Midbrain (tissue), 1 donor: ENCODE measurements around the gene ANTXR1.

Experiments
- DNase-seq: peaks from one replicate; lab custom pipeline; 2025; lab: John Stamatoyannopoulos, UW

Gene ANTXR1

DNA sequence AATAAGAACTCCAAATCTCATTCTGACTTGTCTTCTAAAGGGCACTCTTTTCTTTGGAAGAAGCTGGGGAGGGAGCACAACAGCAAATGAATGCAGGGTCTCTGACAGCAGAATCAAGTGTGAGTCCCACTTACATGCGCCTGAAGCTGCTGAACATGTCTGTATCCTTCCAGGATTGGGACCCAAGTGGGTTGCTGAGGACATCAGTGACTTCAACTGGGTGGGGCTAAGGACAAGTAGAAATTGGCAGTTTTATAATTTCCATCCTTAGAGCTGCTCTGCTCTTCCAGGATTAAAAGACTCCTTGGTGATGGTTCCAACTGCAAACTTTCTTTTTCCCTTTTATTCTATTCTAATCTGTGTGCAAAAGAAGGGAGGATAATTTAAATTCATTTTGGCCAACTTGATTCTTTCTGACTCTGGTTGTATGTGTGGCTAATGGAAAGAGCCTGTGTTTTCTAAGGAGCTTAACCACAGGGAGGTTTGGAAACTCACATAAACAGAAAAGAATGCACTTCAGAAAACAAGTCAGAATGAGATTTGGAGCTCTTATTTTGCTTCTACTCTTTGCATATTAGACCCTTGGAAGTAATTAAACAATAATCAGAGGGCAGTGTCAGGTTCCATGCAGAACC is 20.6 kb downstream of the ANTXR1 start:
- DNase-seq, result no peak

DNA sequence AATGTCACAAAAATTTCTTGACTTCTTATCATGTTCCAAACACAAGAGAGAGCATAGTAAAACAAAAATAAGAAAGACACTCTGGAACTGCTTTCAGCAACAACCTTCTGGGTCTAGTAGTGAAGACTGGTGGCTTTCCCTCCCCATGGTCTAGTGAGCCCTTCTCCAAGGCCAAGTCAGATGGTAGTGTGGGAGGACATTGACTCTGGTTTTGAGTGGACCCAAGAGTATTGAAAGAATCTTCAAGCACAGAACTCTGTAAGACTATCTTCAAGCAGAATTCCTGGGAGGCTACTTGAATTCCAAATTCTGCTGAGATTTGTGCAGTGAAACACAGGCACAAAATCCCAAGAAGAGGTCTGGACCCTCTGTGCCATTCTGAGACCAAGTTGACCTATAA is 21.1 kb downstream of the ANTXR1 start:
- DNase-seq, result no peak

DNA sequence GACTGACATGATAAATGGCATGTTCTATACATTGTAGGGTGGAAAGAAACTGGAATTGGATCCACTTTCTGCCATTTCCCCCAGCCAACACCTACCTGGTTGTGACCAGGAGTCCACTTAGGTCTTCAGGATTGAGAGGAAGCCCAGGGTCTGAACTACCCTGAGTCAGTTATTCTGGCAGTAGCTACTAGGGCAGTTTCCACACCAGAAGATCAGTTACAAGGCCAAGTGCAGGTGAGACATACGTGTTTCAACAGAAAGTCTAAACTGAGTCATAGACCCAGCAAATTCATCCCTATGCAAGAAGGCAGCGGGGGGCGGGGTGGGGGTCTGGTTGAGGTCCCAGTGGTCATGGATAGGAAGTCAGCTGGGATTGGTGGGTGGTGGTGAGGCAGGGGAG is 21.9 kb downstream of the ANTXR1 start:
- no peak for DNase-seq

DNA sequence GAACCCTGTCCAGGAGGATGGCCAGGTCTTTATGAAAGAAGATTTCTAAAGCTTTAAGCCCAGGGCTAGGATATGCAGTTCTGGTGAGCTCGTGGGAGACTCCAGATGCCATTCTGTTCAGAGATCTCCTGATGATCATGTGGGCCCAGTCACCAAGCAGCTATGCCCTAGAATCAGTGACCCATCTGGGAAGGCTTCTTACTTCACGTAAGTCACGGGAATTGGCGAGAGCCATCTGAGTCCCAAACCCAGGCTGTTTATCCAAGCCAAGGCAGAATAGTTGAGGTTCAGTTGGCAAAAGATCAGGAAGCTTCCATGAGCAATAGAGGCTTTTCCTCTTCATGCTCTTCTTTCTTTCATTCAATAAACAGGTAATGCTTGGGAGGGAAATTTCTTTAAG is 23.9 kb downstream of the ANTXR1 start:
- no peak for DNase-seq

DNA sequence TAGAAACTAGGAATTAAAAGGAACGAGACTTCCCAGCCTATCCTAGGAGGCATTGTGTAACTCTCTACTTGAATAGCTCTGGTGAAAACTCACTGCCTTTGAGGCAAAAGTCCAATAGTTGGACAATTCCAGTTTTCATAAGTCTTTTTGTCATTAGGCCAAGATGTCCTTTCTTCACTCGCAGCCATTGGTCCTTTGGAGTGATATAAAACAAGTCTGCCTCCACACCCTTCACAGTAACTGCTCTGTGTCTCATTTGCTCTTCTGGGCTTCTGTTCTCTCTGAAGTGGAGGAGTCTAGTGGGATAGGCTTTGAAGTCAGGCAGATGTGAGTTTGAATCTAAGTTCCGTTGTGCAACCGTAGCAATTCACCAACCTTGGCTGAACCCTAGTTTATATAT is 28.2 kb downstream of the ANTXR1 start:
- DNase-seq, result peak; percentile 28

DNA sequence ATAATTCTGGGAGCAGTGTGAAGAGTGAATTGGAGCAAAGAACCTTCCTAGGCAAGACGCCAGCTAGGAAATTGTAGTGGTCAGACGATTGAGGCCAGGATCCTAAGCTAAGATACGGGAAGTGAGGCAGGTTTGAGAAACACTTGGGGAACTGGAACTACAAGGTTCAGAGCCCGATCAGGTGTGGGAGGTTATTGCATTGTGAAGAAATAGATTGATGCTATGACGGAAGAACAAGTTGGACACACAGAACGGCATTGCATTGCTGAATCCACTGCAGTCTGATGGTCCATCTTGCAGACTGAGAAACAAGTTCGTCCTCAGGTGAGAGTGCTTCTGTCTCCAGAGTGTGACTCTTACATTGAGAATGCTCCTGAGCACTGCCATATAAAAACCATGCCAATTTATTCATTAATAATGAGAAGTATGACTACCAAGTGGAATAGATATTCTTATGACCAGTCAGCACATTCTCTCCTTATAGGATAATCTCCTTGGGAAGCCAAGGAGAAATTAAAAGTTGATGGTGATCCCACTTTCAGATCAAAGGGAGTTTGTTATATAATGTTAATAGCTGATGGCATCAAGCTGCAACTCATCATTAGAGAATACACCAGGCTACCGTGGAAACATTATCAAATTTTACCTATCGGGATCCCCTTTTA is 30.9 kb downstream of the ANTXR1 start:
- DNase-seq, result no peak

DNA sequence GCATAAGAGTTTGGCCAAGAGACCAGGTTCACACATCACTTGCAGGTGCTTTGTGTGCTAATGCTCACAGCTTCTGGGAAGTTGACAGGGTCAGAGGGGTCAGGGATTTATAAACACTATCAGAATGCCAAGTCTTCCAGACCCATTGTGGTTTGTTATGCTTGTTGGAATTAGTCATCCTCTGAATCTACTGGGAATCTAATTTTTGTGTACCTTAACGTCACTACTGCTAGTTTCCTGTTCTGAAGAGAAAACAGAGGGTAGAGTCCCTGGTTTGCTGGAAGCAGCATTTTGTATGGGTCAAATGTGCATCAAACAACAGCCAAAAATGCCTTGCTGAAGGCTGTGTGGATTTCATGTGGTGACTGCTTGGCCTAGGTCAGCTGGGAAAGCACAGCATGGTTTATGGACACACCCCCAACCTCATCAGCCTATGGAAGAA is 33.3 kb downstream of the ANTXR1 start:
- no peak for DNase-seq

DNA sequence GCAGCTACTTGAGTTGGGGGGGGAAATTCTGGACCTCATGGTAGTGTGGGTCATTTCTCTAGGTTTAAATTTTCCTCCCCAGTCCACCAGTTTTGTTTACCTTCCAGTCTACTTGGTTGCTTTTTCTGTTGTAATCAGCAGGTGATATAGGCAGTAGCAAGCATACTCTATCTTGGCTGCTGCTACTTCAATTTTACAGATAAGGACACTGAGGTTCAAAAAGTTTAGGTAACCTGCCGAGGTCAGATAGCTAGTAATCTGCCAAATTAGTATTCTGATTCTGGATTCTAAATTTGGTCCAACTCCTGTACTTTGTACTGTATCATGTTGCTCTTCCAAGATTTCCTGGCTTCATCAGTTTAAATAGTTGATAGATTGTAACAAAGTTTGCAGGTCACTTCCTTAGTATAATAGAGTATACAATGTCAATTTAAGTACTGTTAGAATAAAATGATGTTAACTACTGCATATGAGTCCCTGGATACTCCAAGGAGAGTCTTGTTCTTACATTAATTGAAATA is 34.7 kb downstream of the ANTXR1 start:
- no peak for DNase-seq

DNA sequence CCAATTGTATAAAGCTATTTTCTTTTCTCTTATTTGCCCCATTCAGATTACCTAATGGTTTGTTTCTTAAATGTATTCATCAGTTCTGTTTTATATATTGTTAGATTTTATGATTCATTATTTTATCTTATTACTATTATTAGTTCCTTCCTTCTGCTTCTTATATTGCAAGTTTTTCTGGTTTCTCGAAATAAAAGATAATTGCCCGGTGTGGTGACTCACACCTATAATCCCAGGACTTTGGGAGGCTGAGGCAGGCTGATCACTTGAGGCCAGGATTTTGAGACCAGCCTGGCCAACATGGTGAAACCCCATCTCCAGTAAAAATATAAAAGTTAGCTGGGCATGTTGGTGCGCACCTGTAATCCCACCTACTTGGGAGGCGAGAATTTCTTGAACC is 37.8 kb downstream of the ANTXR1 start:
- no peak for DNase-seq

DNA sequence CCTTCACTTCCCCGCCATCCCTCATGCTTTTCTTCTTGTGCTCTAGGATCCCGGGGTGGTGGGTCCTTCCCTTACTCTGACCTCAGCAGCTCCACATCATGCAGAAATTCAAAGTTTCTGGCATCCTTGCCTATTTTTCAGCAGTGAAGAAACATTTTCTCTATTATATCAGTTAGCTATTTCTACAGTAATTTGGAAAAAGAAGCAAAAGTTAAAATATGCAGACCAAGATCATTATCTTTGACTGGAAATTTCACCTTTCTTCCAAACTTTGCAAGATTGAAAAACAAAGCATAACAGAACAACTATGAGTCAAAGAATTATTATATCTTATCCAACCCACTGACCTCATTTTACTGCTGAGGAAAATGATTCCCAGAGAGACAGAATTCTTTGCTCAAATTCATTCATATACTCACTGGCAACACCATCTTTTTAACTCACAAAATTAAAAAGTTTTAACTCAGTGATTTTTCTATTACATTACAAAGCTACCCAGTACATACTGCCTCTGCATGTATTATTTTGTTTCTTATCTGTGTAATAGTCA is 40.5 kb downstream of the ANTXR1 start:
- DNase-seq, result no peak

DNA sequence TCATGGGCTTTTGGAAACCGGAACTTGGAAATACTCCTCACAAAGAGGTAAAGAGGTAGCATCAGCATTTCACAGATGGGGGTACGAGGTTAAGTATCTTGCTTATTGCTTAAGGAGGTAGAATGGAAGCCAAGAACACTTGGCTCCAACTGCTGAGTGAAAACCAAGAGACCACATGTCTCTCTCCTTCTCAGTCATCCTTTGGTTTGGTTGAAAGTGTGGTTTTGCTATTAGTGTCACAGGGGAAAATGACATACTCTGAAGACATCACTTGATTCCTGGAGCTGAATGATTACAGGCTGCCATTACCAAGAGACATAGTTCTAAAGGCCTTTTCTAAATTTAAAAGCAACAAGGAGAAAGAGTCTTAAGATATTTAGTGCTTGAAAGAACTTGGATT is 41.5 kb downstream of the ANTXR1 start:
- no peak for DNase-seq

DNA sequence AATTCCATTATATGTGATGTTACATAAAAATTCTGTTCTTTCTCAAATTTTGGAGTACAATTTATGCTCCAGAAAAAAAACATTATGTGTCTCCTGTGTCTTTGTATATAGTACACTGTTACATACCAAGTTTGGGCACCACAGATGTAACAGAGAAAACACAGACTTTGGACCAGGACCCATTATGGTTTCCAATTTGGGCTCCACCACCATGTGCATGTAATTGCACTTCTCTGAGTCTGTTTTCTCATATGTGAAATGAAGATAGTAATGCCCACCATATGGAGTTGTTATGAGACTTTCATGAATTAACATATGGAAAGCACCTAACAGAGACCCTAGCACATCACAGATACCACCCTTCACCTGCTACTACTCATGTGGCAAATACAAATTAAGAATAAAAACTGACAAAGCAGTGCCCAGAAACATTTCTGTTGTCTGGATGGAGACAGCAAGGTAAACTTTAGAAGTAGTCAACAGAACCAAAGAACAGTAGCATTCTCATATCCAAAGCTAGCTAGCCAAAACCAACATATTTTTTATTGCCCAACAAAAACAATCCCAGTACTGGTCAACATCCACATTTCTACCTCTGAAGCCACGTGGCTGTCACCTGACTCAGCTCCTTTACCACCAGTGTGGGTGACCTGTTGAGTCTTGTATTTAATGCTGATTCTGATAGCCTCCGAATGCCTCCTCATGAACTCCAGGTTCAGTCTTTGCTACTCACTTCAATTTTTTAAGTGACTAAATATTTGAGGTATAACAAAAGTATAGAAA is 42.9 kb downstream of the ANTXR1 start:
- no peak for DNase-seq

DNA sequence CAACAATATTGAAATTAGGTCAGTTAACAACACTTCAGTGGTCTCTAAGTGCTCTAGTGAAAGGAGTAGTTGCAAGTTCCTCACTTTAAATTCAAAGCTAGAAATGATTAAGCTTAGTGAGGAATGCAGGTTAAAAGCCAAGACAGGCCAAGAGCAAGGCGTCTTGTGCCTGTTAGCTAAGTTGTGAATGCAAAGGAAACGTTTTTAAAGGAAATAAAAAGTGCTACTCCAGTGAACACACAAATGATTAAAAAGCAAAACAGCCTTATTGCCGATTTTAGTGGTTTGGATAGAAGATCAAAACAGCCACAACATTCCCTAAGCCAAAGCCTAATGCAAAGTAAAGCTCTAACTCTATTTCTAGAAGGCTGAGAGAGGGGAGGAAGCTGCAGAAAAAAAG is 44.7 kb downstream of the ANTXR1 start:
- no peak for DNase-seq

DNA sequence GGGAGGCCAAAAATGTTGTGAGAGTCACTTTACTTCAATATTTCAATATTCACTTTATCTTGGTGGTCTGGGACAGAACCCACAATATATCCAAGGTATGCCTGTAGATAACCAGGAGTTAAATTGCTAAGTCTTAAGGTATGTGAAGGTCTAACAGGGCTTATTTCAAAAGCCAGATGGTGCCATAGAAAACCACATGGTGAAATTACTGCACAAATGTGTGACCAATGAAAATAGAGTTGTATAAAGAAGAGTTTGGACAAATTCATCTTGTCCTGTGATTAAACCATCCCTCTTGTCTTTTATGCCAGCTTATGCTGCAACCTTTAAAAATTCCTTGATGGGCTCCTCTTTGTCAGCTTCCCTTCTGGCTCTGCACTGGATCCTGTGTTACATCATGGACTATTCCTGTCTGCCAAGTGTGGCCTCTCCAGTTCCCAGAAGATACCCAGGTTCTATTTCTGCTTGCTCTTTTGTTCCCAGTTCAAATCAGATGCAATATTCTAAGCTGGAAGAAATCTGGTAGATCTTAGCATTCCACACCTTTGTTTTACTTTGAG is 46.8 kb downstream of the ANTXR1 start:
- no peak for DNase-seq

DNA sequence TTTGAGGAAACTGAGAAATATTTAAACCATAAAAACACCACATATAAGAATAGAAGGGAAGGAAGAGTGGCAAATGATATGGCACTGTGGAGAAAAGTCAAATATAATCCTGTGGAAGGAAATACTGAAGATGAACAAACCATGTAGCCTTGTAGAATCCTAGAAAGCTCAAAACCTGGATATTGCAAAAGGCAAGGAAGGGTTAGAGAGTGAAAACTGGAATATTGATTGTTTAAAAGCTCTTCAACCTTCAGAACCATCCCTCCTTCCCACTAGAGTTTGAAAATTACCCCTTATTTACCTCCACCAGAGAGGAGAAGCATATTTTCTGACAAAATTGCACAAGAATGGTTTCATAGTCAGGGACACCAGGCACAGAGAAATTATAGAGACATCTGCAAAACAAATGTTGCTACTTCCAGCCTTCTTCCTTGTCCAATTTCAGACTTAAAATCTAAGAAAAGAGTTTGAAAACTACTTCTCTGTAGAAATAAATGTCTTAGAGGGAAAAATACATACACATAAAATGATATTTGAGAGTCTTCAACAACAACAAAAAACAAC is 48.0 kb downstream of the ANTXR1 start:
- DNase-seq, result no peak

DNA sequence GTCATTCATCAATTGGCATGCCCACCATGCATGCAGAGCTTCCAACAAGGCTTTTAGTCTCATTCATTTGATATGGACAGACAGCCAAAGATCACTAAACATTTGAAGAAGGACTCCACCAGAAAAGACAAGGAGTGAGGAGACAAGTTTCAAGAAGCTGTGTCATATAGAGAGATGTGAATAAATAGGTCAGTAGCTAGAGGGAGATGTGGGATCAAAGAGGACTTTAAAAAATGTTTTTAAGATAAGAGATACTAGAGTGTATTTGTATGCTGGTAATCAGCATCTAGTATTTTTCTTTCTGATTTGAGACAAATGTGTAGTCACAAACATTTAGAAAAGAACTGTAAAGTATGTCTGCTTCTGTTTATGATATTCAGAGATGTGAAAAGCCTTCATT is 48.5 kb downstream of the ANTXR1 start:
- no peak for DNase-seq

DNA sequence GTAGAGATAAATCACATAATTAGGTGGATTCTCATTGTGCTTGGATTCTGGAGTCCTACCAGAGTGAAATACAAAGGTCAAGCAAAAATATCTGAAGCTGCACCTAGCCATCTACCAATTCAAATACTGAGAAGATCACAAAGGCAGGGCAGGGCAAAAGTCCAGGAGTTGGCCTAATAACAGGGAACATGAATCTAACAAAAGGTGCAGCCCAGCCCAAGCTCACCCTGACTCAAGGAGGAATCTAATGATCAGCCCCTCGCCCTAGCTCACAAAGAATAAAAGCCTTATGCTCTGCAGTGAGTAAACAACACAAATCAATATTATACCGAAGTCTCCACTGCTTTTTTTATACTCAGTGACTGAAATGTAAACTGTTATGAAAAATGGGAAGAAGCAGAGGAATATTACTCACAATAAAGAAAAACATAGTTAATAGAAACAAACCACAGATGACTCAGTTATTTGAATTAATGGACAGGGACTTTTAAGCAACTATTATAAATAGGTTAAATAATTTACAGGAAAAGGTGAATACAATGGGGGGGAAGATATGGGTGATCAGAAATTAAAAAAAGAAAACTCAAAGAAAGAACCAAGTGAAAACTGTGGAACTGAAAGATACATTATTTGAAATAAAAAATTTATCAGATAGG is 49.5 kb downstream of the ANTXR1 start:
- no peak for DNase-seq

DNA sequence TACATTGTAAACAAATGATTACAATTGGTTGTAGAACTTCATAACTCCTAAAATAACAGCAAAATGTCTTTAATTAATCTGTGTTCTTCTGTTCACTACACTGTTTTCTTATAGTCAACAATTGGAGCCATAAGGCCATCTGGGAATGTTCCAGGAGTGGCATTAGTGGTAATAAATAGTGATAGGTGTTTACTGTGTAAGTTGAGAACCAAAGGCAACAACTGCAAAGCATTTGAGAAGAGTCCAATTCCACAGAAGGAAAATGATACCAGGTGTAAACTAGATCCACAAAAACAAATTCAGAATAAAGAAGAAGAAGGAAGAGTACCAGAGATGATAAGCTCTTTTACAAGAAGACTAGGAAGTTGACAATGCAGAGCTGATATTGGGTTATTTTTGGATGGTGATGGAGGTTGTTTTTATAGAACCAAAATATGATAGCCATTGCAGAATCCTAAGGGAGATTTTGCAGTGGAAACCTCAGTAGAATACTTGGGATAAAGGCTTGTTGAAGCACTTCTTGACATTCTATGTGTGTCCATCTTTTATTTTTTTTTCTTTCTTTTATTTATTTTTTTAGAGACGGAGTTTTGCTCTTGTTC is 52.9 kb downstream of the ANTXR1 start:
- no peak for DNase-seq

DNA sequence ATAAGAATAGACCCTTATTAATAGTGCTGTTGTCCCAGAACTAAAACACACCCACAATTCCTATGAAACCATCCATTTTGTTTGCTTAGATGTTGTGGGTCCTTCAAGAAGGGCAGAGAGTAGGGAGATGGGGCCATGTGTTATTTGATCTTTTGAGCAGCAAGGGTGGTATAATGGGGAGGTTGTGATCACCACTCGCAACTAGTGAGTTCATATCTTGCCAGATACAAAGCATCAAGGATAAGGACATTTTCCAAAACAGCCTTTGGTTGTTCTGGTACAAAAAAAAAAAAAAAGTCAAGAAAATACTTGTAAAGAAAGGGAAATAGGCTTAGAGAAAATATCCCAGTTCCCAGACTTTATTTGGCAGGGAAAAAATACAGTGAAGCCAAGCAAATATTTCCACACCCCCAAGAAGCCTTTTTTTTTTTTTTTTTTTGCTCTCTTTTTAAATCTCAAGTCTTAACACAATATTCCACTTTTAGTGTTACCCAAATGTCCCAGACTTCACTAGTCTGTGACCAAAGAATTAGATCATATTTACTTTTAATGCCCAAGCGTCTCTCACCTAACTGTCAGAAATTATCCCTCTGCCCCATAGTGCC is 54.1 kb downstream of the ANTXR1 start:
- DNase-seq, result no peak

DNA sequence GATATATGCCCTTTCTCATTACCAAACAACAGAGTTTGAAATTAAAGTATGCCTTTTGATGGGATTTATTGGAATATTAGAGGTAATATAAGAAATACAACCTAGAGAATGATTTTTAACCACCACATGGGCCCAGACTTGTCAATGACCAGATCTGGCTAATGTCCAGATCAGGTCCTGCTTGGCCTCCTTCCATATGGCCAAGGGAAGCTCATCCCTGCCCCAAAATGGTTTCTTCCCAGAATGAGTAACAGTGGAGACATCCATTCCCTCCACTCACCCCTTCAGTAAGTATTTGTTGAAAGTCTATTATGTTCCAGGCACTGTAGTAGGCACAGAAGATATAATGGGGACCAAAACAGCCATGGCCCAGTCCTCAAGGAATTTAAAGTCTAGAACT is 54.9 kb downstream of the ANTXR1 start:
- DNase-seq, result no peak

DNA sequence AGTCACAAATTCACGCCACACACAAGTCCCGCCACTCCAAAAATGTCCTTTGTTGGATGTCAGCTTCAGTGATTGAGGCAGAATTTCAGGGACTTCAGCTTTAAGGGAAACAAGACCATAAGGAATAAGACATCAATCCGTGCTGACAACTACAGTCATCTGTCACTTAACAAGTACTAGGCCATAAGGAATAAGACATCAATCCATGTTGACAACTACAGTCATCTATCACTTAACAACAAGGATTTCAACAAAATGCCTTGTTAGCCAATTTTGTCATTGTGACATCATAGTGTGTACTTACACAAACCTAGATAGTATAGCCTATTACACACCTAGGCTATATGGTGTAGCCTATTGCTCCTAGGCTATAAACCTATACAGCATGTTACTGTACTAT is 58.0 kb downstream of the ANTXR1 start:
- DNase-seq, result no peak
